ENCODE results near the gene FAM131C.

FAM131C gene

DNA sequence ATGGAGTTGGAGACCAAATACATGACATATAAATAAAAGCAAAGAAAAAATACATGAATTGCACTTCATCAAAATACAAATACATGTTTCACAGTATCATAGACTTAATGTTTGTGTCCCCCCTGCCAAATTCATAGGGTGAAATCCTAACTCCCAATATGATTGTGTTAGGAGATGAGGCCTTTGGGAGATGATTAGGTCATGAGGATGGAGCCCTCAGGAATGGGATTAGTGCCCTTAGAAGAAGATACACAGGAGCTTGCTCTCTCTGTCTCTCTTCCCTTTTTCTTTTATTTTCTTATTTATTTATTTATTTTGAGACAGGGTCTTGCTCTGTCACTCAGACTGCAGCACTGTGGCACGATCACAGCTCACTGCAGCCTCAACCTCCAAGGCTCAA, 26.0 kb upstream of the FAM131C start:
- DNase-seq (ENCODE audit: low spot score) = no peak

DNA sequence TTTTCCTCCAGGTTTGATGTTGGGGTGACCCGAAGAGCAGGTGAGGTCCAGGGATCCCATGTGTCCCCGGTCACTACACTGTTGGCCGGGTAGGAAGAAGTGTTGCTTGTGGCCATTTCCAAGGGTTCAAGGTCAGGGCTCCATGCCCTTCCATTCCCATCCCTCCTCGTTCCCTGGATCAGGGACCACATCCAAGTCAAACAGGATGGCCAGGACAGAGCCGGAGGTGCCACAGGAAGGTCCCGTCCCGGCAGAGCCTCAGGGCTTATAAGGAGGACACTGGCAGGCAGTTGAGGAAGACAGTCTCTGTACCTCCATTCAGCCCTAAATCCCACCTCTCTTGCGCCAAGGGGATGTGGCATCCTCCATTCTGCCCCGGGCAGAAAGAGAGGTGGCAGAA, 22.0 kb upstream of the FAM131C start:
- no peak for DNase-seq (ENCODE audit: low spot score)

DNA sequence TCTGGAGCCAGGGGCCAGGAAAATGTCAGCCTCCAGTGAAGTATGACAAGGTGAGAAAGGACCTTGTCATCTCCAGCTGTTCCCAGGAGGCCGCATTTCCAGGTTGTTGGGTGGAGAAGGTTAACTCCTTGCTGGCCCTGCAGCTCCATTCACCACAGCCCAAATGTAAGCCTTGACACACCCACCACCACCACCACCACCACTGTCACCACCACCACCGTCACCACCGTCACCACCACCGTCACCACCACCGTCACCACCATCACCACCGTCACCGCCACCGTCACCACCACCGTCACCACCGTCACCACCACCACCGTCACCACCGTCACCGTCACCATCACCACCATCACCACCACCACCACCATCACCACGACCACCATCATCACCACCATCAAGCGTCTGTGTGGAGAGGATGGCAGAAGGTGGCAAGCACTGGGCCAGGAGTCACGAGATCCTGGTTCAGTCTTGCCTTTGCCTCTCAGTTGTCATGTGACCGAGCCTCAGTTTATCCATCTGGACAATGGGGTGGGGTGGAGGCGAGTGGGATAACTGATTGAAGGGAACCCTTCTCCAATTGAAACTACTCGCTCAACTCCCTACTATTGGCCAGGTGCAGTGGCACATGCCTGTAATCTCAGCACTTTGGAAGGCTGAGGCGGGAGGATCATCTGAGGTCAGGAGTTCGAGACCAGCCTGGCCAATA, 21.2 kb upstream of the FAM131C start:
- DNase-seq (ENCODE audit: low spot score) = no peak

DNA sequence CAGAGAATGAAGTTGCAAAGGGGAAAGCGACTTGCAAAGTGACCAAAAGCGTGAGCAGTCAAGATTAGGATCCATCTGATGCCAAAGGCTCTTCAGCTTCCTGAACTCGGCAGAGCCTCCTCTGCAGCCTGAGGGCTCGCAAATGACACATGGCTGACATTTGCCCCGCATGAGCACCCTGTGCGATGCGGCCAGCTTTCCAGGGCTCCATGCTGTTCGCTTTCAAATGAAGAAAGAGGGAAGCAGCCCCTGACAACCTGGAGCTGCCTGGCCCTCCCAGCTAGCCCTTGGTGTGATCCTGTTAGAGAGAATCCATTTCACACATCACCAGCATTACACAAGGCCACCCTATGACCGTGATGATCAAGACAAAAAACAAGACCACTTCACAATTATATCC, 20.2 kb upstream of the FAM131C start:
- DNase-seq (ENCODE audit: low spot score) = no peak

DNA sequence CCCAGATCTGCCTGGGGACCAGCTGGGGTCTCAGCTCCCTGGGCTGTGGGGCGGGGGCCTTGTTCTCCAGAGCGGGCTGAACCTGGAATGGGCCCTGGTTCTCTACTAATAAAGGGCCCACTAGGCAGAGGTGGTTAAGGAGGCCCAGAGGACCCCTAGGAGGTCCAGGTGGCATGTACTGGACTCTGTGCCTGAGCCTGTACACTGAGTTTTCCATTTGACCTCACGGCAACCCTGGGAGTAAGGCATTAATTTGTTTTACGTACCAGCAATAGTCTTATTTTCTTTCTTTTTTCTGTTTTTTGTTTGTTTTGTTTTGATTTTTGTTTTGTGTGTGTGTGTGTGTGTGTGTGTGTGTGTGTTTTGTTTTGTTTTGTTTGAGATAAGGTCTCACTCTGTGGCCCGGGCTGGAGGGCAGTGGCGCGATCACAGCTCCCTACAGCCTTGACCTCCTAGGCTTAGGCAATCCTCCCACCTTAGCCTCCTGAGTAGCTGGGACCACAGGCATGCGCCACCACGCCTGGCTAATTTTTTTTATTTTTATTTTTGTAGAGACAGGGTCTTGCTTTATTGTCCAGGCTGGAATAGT, 19.6 kb upstream of the FAM131C start:
- DNase-seq (ENCODE audit: low spot score) = no peak

DNA sequence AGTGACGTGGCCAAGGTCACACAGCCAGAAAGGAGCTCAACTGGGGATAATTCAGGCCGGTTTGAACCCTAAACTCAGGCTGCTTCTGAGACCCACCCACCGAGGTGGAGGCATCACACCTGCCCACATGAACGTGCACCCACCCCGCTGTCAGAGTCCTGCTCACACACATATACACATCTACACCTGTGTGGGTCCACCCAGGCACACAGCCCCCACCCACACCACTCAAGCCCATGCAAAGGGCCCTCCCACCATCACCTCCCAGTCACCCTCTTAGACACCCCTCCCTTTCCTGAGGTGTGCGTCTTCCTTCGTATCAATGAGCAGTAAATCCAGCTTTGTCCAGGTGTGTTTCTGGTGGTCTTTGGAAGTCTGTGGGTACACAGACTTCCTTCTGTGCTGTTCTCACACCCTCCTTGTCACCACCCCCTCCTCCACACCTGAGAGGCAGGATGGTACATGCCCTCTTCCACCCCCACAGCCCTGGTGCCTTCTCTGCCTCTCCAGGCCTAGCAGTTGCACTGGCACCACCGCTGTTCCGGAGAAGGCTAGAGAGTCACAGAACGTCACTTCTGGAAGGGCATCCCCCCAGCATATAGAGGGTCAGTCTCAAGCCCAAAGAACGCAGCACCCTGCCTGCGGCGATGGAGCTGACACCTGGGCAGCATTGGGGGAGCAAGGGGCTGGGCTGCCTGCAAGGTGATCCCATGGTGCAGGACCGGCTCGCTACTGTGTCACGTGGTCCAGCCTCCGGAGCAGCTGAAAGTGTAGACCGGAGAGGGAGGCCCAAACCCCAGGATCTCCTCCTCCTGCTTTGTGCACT, 18.9 kb upstream of the FAM131C start:
- no peak for DNase-seq (ENCODE audit: low spot score)

DNA sequence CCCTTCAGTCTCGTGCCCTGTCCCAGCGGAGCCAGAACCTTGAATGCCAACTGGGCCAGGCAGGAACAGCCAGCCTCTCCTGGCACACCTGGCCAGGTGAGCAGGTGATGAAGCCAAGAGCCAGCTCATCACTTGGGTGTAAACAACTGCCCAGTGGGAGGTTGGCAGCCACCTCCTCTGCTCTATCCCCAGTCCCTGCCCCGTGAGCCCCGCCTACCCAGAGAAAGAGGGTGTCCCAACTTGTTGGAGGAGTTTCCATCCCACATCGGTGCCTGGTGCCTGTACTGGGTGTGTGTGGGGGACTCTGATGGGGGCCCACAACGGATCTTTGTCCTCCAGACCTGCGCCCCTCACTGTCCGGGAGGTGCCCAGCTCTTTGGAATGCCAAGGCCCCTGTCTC, 17.8 kb upstream of the FAM131C start:
- DNase-seq (ENCODE audit: low spot score) = no peak

DNA sequence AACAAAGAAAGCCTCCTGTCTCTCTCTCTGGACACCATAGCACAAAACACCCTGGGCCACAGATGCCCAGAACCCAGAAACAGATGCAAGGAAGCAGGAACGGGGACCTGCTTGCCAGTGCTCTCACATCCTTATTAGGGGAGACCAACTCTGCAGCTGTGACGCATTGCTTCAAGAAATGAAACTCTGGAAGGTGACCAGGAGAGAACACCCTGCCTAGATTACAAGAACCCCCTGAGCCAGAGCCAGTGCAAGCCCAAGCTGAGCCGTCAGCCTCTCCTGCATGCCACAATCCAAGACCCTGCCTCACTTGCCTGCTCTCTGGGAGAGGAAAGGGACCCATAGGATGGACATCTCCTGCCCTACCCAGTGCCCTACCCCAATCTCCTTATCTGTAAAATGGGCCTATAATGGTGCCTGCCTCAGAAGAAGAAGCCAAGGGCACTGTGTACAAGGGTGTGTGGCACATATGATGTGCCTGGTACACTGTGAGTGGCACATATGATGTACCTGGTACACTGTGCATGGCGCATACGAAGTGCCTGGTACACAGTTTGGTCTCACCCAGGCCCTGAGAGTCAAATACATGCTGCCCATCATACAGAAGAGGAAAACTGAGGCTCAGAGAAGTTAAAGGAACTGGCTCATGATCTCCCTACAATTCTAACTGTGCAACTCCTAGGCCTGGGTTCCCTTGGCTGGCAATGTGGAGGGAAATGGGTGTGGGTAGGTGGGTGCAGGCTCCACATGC, 16.8 kb upstream of the FAM131C start:
- no peak for DNase-seq (ENCODE audit: low spot score)

DNA sequence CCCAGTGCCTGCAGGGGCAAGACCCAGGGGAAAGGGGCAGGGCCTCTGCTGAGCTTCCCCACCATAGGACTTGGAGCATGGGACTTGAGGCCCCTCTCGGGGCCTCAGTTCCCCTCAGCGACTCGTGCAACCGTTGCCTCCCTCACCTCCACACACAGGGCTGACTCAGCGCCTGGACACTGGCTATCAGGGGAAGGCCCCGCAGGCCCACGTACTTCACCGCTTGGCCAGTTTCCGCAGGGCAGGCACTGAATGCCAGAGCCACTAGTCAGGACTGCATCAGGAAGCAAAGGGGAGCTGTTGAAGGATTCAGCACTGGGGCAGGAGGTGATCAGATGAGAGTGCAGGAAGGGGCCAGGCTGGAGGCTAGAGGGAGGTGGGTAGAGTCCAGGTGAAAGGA, 15.5 kb upstream of the FAM131C start:
- DNase-seq (ENCODE audit: low spot score) = peak; percentile 66

DNA sequence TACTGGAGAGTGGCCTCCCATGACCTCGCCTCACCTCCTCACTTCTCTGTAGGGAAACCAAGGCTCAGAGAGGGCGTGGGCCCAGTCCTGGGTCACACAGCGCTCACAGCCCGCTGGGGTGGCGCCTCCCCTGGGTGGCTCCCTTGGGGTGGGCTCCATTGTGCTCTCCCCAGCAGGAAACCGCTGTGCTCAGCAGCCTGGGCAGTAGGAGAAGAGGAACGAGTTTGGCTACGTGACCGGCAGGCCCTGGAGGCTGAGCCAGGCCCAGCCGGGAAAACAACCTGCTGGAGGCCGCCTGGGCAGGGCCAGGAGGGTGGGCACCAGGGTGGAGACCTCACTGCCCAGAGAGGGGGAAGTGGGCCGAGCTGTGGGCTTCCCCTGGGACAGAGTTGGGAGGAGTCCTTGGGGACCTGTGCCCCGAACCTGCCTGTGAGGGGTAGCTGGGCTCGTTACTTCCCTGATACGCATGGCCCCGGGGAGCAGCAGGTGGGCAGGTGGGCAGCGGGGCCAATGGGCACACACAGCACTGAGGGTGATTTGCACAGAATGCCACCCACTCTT, 15.0 kb upstream of the FAM131C start:
- no peak for DNase-seq (ENCODE audit: low spot score)

DNA sequence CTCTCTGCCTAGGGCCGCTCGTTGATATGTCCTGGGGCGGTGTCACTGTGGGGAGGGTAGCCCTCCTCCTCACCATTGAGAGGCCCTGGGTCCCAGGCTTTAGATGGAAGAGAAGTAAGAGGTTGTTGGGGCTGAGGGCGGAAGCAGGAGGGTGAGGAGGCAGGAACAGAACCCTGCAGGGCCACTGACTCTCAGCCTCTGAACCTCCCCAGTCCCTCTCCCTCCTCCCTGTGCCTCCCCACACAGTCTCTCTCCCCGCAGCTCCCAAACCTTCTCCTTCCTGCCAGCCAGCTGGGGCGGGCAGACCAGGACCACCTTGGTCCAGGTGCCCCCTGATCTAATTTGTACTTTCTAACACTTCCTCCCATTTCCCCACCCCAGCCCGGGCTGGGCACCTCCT, 14.3 kb upstream of the FAM131C start:
- no peak for DNase-seq (ENCODE audit: low spot score)

DNA sequence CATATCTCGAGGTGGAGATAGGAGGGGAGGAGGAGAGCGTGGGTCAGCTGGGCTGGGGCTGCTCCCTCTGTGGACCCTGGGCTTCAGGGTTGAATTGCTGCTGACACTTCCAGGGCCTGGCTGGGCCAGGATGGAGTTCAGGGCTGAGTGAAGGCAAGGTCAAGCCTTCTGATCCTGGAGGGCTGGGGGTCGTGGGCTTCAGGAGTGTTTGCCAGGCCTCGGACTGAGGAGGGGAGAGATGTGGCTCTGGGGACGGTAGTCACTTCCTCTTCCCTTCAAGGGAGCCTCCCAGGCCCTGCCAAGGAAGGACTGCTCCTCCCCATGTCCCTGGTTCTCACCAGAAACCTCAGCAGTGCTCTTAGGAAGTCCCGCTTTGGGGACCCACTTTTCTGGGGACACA, 12.1 kb upstream of the FAM131C start:
- DNase-seq (ENCODE audit: low spot score) = no peak

DNA sequence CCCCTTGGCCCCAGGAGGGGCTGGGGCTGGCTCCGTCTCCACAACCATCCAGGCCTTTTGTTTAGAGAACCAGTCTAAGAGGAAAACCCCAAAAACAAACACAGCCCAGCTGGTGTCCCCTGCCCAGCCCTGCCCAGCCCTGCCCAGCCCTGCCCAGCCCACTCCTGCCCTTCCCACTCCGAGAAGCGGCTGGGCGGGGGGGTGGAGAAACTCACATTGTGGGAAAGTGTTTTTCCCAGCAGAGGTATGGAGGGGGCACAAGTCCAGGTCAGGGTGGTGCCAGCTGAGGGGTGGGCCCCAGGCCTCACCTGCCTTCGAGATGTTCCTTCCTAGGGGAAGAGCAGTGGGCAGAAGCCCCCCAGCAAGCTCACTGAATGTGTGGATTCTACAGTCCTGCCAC, 10.0 kb upstream of the FAM131C start:
- no peak for DNase-seq (ENCODE audit: low spot score)

DNA sequence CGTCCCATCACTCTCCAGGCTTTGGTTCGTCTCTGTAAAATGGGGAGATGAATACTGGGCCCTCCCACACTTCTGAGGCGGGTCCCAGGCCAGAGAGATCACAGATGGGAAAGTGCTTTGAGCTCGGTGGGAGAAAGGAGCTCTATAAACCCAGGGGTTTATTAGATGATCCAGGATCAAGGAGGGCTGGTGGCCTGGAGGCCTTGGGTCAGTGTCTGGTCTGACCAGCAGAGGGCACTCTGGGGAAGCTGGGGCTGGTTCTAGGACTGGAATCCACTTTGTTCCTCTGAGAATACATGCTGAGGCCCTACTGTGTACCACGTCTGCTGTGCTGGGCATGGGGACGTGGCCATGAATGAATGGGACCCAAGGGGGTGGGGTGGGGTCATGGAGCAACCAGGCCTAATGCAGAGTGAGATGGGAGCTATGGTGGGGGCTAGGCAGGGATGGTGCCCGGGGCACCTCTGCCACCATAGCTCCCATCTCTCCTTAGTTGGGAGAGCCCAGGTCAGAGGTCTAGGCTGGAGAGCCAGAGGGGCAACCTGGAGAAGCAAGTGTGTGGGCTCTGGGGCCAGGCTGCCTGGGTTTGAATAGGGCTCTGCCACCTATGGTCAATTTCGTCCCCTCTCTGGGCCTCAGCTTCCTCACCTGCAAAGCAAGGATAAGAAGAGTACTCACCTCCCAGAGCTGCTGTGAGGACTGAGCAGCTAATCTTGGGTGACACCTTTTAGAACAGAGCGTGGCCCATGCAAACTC, 9.0 kb upstream of the FAM131C start:
- peak; percentile 56 for DNase-seq (ENCODE audit: low spot score)

DNA sequence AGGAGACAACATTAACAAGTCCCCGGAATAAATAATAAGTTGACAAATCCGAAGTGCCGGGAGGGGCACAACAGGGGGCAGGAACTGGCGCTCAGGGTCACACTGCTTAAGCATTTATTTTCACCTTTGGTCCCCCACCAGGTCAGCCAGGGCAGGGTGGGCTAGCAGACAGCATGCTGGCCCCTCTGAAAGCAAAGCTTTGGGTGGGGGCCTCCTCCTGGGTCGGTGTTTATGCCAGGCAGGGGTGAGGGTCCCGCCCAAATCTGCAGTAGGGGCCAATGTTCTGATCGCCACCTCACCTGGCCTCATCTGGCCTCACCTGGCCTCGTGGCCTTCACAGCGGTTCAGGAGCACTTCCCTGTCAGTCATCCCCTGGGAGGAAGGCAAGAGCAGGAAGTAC, 8.2 kb upstream of the FAM131C start:
- no peak for DNase-seq (ENCODE audit: low spot score)

DNA sequence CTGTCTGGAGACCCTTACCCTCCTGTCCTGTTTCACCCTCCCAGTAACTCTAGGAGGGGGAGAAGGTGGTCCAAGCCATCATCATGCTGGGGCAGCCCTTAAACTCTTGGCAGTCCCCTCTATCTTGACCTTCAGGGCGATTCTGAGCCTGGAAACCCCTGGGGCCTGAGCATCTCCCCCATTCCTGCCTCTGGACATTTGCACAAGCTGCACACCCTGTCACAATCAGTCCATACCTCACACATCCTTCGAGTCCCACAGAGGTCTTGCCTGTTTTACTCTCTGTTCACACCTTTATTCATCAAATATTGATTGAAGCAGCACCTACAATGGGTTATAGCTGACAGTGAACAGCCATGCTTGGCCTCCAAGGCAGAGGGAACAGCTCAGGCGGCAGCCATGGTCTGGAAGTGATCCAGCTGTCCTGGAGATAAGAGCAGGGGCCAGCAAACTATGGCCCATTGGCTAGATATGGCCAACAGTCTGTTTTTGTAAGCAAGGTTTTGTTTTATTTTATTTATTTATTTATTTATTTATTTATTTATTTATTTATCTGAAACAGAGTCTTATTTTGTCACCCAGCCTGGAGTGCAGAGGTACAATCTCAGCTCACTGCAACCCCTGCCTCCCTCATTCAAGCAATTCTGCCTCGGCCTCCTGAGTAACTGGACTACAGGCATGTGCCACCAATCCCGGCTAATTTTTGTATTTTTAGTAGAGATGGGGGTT, 7.1 kb upstream of the FAM131C start:
- DNase-seq (ENCODE audit: low spot score) = no peak

DNA sequence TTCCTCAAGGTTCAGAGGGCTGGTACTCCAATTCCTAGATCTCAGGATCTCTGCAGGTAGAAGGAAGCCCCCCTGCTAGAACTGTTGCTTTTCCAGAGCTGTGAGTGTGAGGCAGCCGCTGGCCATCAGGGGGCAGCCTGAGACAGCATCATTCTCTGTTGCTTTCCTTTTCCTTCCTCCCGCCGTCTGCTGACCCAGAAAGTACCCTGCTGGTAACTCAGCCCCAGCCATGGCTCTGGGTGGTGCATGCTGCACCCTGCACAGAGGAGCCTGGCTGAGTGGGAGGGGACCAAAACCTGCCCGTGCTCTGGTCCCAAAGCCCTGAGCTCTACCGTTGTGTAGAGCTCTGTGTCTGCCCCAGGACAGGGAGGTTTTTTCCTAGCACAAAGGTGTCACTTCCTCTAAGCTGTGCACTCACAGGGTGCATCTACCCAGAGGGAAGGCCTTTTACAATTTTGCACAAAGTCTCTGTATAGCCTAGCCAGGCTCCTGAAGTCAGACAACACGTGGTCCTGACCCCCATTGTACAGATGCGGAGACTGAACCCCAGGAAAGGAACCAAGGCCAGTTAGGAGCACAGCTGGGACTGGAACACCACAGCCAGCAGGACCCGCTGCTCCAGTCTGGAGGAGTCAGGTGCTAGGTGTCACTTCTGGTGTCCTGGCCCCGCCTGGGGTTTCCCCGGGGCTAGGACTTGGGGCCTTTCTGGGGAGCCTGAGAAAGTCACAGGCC, 5.6 kb upstream of the FAM131C start:
- peak; percentile 80 for DNase-seq (ENCODE audit: low spot score)

DNA sequence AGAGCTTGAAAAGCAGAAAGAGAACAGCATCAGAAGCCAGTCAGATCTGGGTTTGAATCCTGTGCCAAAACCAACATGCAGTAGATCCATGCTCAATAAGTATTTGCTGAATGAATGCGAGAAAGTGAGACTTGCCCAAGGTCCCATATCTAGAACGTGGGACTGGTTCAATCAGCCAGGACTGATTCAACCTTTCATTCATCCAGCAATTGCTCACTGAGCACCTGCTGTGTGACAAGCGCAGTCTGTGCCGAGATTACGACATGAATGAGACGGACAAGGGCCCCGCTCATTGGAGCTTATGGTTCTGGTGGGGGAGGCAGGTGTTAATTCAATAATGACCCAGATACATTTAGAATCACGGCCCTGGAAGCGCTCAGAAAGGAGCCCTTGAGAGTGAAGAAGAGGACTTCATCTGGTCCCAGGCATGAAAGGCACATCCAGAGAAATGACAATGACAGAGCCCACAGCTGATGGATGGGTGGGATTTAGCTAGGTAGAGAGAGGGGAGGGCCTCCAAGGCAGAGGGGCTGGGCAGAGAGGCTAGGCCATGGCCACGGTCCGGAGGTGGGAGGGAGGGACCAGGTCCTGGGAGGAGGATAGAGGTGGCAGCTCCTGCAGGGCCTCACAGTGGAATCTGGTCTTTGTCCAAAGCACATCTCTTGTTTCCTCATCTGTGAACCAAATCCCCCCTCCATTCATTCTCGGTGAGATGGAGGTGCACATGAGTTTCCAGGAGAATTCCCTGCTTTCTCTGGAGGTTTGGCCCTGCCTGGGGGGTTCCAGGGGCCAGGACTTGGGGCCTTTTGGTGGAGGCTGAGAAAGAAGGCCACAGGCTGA, 4.2 kb upstream of the FAM131C start:
- peak; percentile 31 for DNase-seq (ENCODE audit: low spot score)

DNA sequence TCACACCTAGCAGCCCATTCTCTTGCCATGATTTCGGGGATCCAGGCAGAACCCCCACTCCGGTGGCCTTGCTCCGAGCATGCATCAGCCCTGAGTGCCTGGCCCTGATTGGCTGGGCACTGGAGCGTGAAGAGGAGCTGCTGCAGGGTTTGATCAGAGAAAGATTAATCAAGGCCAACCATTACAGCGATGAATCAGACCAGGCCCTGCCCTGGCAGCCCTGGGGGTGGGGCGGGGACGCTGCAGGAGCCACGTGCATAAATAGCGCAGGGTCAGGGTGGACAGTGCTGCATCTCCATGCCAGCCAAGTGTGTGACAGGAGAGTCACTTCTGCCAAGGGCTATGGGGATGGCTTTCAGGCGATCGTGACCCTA, 3.4 kb upstream of the FAM131C start:
- DNase-seq (ENCODE audit: low spot score) = no peak
